Heart left ventricle (tissue), 16 donors: Measurements from ENCODE around the gene BICC1. TPM values are rescaled to one million over a fixed set of nuclear protein-coding genes. Genes with fewer than 3 reads are reported as not detected.

Experiments used
- ATAC-seq, 4 donors: fragments of 200-7000 bp; cut with Tn5 transposase; one replicate each; pipeline ENCODE4 v1.9.1; 2020 to 2022; ENCODE audit warnings: moderate library complexity in 4 of 4, mild to moderate bottlenecking in 3 of 4, moderate number of reproducible peaks in 1 of 4
- DNase-seq, 5 donors: peaks; one replicate each; pipeline ENCODE4 v3.0.0-alpha.2; 2020
- H3K27ac ChIP-seq, 12 donors: fragments of 200-600 bp; sonication (generic) in 4 of 12; one replicate each; pipeline versions ENCODE4 v1.5.0 to v1.8.0; 2016 to 2022; ENCODE audit warnings: mild to moderate bottlenecking in 2 of 12
- H3K27me3 ChIP-seq, 9 donors: fragments of 200-600 bp; sonication (generic) in 2 of 9; one replicate each; pipeline versions ENCODE4 v1.5.1 to v1.8.0; 2016 to 2022; ENCODE audit warnings: mild to moderate bottlenecking in 3 of 9
- H3K36me3 ChIP-seq, 9 donors: fragments of 200-600 bp; sonication (generic) in 2 of 9; one replicate each; pipeline versions ENCODE4 v1.5.0 to v1.8.0; 2018 to 2022; ENCODE audit warnings: mild to moderate bottlenecking in 2 of 9
- H3K4me1 ChIP-seq, 12 donors: fragments of 200-600 bp; sonication (generic) in 4 of 12; one replicate each; pipeline versions ENCODE4 v1.5.0 to v1.8.0; 2016 to 2022; ENCODE audit warnings: mild to moderate bottlenecking in 3 of 12
- H3K4me3 ChIP-seq, 12 donors: fragments of 200-600 bp; sonication (generic) in 4 of 12; one replicate each; pipeline versions ENCODE4 v1.5.0 to v1.8.0; 2017 to 2022; ENCODE audit warnings: mild to moderate bottlenecking in 9 of 12, moderate library complexity in 4 of 12
- H3K9me3 ChIP-seq, 12 donors: fragments of 200-600 bp; sonication (generic) in 4 of 12; one replicate each; pipeline versions ENCODE4 v1.5.0 to v1.8.0; 2016 to 2022; ENCODE audit warnings: mild to moderate bottlenecking in 1 of 12
- CTCF ChIP-seq, 12 donors: fragments of 200-600 bp; sonication (generic) in 4 of 12; IDR thresholded peaks; one replicate each; pipeline versions ENCODE4 v1.5.0 to v1.8.0; 2018 to 2022; ENCODE audit warnings: antibody characterized with exemption in 12 of 12, mild to moderate bottlenecking in 5 of 12
- POLR2A ChIP-seq, 2 donors: fragments of 450-650 bp; IDR thresholded peaks; one replicate each; pipeline ENCODE4 v1.6.1; 2017; ENCODE audit warnings: antibody characterized with exemption in 2 of 2, mild to moderate bottlenecking in 2 of 2, moderate library complexity in 2 of 2
- WGBS, 4 donors: extraction: QIAGEN DNeasy Blood & Tissue Kit in 2 of 4; methylation state at CpG; one replicate each; pipeline versions ENCODE4 v1.1.5 to v1.1.7; 2013 to 2018; 5-methylcytosine and 5-hydroxymethylcytosine counted together
- intact Hi-C, 10 donors: fragments of 100-400 bp; cut with DNase I; formaldehyde crosslinking; loops; one replicate each; pipeline versions ENCODE4 v1.11.1 to v1.14.2; 2022
- polyA plus RNA-seq, 2 donors: library from polyadenylated mRNA; stranded (reverse); fragments of 200-250 nt; gene quantifications; one replicate each; pipeline ENCODE4 v1.2.3, GENCODE V29; 2013
- total RNA-seq, 9 donors: library from RNA; depleted of rRNA in 2 of 9; stranded (reverse); fragments of >200 nt in 2 of 9; fragmentation: NEBNext Ultra II Directional in 3 of 9; extraction: Animal tissue kit (Norgen Biotek cat#: 25700) in 3 of 9; gene quantifications; one replicate each; pipeline versions ENCODE4 v1.1.0 to v1.2.4, GENCODE V29; 2016 to 2023
- donor health status: ischemic (EF 13 %, LVEDD 7.1; RV severe dilation, severe dysfunction).
- donor health status: healthy with polysubstance abuse.
- donor health status: DM: no; HTN: yes; CAD: no.
- donor health status: DM: no; HTN: no; CAD: no.
- donor health status: ischemic (EF 25% LVEDD 6.9; RV normal size, moderate dysfunction).
- donor health status: ischemic (EF 25% LVEDD 5.7; RV mildly dilated, moderate dysfunction).
- donor health status: healthy.
- donor health status: DM: yes; HTN: yes; CAD: no.
- donor health status: ischemic (EF 35%, LVEDD 5.7; RV mildly dilated, moderate dysfunction).
- donor health status: nonischemic (EF 11% LVEDD 7.7; RV severe dilation, severe dysfunction).
- donor health status: DM: yes; HTN: yes; CAD: no.
- donor health status: PGD.
- donor health status: ischemic (EF 29% LVEDD 5.4; RV normal size, mild dysfunction).
- donor health status: nonischemic (EF 23%, LVEDD 6.1; RV moderate dilation, normal function).

BICC1 gene
- total and polyA plus RNA-seq, 11 donors, result 1.6 to 18.7 (median 4.8) TPM

- H3K36me3 ChIP-seq, result peaks cover 0 to 18% (median 0%) of the 10 kb centered on the region in 9 donors
- no peaks in the 10 kb centered on the region for H3K27me3 ChIP-seq
- H3K9me3 ChIP-seq, result no peaks in the 10 kb centered on the region
- no peak for DNase-seq
- no peak overlapping the region for H3K27ac ChIP-seq
- TF ChIP-seq POLR2A (IDR thresholded peaks at IDR 0.05), result no peak
- no peak for TF ChIP-seq CTCF (IDR thresholded peaks at IDR 0.05)
- 86 to 92% (median 91%) methylated on average over 8 of the region's 8 CpGs for WGBS, 4 donors
- no peak overlapping the region for H3K4me3 ChIP-seq
- peaks cover 0 to 19% (median 8%) of the 10 kb centered on the region in 12 donors for H3K4me1 ChIP-seq
- ATAC-seq, result no peak
- intact Hi-C loops, result loop anchor here in 1 of 10 donors (10.0 kb wide), 1 partner anchor 261 kb away; no protein-coding TSS in a partner anchor
Measured at GRCh38 chr10:58813573-58813972, 300.9 kb downstream of the BICC1 start.

- no peaks in the 10 kb centered on the region for H3K9me3 ChIP-seq
- H3K4me1 ChIP-seq, result peaks cover 0 to 40% (median 12%) of the 10 kb centered on the region in 12 donors
- WGBS, 4 donors, result 14 to 30% (median 19%) methylated on average over 2 of the region's 2 CpGs
- peak in 1 of 5 donors; percentile 20 for DNase-seq
- TF ChIP-seq POLR2A (IDR thresholded peaks at IDR 0.05), result no peak
- TF ChIP-seq CTCF (IDR thresholded peaks at IDR 0.05), result no peak
- H3K27ac ChIP-seq, result peak overlapping the region in 7 of 12 donors; percentile 4 to 56 (median 23)
- H3K4me3 ChIP-seq, result no peak overlapping the region
- H3K36me3 ChIP-seq, result peaks cover 0 to 21% (median 0%) of the 10 kb centered on the region in 9 donors
- intact Hi-C loops, result loop anchor here in 1 of 10 donors (10.0 kb wide), 1 partner anchor 257 kb away; no protein-coding TSS in a partner anchor
- ATAC-seq, result peak; percentile 62 to 84 (median 72)
- no peaks in the 10 kb centered on the region for H3K27me3 ChIP-seq
Measured at GRCh38 chr10:58817201-58817846, 304.7 kb downstream of the BICC1 start.

GRCh38 chr10:58818900-58819299, 306.2 kb downstream of the BICC1 start:
- Histone ChIP-seq H3K4me3 (no peak overlapping the region), H3K9me3 (no peaks in the 10 kb centered on the region), H3K36me3 (peaks cover 0 to 19% (median 0%) of the 10 kb centered on the region in 9 donors), H3K27ac (no peak overlapping the region), H3K4me1 (peaks cover 0 to 40% (median 12%) of the 10 kb centered on the region in 12 donors), H3K27me3 (no peaks in the 10 kb centered on the region)
- DNase-seq (no peak), ATAC-seq (peak in 1 of 4 donors; percentile 10)
- WGBS, 4 donors, result 44 to 61% (median 50%) methylated on average over 1 of the region's 1 CpG
- intact Hi-C loops, result loop anchor here in 1 of 10 donors (10.0 kb wide), 1 partner anchor 256 kb away; no protein-coding TSS in a partner anchor
- TF ChIP-seq POLR2A (IDR thresholded peaks at IDR 0.05) (no peak), CTCF (IDR thresholded peaks at IDR 0.05) (peak in 2 of 12 donors; percentile 19 to 23)

- H3K27ac ChIP-seq, result peak overlapping the region in 3 of 12 donors; percentile 14 to 51 (median 15)
- no peaks in the 10 kb centered on the region for H3K9me3 ChIP-seq
- no peak for ATAC-seq
- intact Hi-C loops, result no loop called here
- H3K4me3 ChIP-seq, result no peak overlapping the region
- H3K27me3 ChIP-seq, result no peaks in the 10 kb centered on the region
- H3K36me3 ChIP-seq, result peaks cover 0 to 12% (median 0%) of the 10 kb centered on the region in 9 donors
- WGBS, 4 donors, result 67 to 92% (median 79%) methylated on average over 1 of the region's 1 CpG
- TF ChIP-seq CTCF (IDR thresholded peaks at IDR 0.05) (no peak), POLR2A (IDR thresholded peaks at IDR 0.05) (no peak)
- peaks cover 0 to 40% (median 12%) of the 10 kb centered on the region in 12 donors for H3K4me1 ChIP-seq
- DNase-seq, result no peak
Measured at GRCh38 chr10:58820386-58820785, 307.7 kb downstream of the BICC1 start.
